Stimulated activated naive CD4-positive, alpha-beta T cell (primary cell): ENCODE measurements around the gene MDK.
A peak's percentile ranks its signal among the peaks of the same experiment; 100 is the strongest.

Experiments
- DNase-seq, 6 experiments: peaks; one replicate each; lab custom pipeline; 2025; lab: John Stamatoyannopoulos, UW

MDK gene

DNA sequence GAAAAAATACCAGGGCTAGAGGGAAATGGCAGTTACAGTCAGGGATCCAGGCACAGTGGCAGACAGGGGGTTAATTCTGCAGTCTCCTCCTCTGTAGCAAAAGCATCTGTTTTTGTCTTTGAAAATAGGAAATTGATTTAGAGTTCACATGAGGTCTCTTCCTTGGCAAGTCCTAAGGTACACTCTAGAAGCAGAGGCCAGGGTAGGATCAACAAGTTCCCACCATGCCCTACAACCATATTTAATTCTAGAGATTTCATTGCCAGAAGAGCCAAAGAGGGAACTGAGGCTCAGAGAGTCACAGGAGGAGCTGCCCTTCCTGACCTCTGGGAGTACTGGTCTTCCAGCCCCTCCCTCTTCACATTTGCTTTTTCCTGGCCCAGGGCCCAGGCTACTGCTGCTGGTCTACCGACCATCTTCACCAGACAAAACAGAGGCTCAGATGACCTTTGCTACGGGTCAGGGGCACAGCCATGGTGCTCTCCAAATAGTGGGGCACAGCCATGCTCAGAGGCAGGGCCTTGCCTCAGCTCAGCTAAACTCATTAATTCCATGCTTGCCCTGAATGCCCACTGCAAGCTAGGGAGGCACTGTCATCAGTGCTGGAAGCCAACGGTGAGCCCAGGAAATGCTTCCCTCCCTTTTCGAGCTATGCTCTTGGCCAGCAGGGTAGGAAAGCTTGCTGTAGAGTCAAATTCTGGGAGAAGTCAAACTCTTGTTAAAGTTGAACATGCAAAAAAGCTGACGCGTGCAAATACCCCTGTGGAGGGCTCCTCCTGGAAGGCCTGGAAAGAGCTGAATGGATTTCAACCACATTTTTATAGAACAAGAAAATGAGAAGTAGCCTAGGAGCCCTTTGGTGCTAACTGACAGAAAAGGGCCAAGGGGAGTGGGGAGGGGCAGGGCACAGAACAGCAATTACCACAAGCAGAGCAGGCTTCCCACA lies 21.8 kb downstream of the MDK start:
- no peak for DNase-seq

DNA sequence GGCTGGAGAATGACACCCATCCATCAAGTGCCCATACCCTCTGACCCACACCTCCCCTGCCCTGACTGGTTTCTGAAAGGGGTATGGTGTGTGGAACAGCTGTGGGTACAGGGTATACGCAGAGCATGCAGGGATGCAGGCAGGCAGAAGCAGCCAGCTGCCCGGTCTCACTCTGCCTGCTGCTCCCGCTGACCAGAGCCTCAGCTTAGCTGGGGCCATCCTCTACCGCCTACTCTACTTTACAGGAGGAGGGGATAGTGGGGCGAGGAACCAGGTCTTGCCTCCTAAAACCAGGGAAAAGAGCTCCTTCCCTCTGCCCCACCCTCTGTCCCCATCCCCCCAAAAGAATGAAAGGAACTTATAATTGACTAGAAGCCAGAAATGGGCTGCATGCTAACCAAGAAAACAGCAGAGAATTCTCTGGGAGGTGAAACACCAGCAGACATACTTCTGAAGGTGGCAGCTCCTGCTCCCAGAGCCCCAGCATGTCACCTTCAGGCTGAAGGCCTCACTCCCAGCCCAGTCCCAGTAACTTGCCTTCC lies 23.1 kb downstream of the MDK start:
- DNase-seq: no peak

DNA sequence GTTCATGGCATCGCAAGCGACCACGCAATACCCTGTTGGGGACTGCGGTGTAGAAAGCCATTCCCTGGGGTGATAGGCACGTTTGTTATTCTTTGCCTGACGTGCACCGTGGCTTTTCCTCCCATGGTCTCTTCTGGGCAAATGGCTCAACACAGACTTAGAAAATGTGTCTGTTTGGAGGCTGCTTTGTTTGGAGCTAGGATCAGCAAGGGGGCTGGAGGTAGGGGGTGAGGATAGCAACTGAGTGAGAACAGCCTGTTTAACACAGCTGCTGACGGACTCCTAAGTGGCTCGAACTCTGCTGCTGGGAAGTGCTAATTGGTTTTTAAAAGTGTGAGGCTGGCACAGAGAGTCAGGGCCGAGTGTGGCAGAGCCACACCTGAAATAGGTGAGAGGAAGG lies 26.2 kb downstream of the MDK start:
- DNase-seq: no peak

DNA sequence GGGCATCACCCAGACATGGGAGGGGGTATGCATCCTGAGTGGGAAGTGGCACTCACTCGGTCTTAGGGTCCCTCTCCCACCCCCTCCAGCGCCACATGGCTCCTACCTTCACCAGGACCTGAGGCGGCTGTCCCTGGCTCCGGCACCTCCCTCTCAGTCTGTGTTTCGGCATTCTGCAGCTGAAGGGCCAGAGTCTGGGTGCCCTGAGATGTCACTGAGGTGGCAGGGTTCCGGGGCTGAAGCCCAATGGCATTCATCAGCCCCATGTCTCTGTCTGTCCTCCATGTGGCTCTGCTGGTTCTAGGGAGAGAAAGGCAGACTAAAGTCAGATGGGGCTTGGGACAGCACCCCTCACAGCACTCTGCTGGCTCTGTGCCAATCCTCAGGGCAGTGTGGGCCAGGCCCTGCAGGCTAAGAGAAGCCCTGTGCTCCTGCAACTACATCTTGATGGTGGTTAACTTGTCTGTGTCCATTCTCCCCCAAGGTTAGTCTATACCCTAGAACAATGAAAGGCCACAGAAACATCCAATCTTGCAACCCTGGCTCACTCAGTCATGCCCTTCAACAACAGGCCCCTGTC lies 27.0 kb downstream of the MDK start:
- no peak for DNase-seq

DNA sequence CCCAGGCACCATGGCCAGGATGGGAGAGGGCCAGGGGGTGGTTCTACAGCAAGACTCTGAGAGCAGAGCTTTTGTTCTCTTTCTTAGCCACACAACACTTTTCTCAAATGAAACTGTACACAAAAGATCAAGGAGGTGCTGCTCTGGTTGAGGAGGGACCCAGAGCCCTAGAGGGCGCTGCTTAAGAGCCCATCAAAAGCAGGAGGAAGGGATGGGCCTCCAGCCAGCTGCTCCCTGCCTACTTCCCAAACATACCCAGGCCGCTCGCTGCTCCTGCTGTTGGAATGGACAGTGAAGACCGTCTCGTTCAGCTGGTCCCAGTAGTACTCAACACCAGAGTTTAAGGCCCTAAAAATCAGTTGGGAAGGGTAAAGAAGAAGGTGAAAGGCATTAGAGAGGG lies 28.6 kb downstream of the MDK start:
- no peak for DNase-seq

DNA sequence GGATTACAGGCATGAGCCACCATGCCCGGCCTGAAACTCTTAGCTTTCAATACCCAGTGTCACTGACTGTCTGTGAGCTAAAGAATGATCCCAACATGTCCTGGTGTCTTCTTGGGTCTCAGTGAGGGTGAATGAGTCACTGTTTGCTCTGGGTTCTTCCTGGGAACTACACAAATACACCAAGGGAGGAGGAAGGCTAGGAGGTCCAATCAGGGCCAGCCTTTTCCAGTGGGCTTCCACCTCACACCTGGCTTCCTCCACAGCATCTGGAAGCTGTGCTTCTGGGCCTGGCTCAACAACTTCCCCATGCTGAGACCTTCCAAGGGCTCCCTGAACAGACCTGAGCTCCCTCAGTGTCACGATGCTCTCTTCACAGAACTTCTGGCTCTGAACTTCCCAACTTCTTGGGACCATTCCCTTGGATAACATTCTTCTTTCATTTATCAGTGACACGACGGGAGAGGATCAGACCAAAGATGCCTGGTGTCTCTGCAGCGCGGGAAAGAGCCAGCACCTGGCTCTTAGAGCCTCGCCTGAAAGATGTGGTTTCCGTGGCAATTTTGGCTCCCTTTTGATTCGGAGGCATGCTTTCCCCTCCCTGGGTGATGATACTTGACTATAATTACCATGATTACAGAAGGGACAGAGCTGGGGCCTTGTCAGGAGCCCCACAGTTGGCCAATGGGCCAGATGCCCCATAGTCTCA lies 32.4 kb downstream of the MDK start:
- DNase-seq: no peak

DNA sequence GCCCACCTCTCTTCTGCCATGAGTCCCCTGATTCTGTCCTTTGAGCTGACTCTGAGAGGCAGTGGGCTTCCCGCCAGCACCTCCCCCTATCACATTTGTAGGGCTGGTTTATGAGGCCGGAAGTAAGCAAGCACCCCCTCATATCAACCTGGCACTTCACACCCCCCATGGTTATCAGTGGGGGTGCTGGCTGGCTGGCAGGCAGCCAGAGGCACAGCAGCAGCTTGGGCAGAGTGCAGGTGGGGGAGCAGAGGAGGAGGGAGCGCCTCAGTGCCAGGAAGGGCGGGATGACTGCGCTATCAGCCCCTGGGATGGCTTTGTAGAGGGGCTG lies 33.0 kb downstream of the MDK start:
- peak in 1 of 6 experiments; percentile 12 for DNase-seq

DNA sequence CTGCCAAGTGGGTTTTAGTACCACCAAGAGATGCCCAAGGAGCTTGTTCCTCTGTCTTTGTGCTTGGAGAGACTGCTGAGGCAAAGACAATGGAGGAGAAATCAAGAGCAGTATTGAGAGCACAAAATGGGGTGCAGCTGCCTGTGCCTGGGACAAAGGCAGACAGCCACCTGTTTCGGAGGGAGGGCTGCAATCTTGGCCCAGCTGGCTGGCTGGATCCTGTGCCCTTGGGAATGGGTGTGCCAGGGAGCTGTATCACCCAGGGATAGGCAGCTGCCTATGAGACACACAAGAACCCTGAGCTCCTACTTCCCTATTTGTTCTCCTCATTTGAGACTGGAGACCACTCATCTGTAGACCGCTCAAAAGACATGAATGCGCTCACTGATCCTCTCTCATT lies 33.4 kb downstream of the MDK start:
- no peak for DNase-seq

DNA sequence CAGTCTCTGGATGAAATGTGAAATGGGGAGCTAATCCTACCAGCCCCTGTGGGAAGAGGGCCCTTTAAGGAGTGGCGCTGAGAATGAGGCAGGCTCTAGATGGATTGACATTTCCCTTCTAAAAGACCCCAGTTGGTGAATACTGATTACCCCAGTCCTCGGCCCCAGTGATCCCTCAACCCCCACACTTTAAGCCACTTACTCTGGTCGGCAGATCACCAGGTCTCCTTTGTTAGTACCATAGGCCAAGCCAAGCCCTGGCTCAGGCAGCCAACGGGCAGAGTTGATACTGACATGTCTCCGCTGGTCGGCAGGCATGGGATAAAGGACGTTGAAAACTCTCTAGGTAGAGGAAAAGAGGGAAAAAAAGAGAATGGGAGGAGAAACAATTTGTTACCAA lies 36.2 kb downstream of the MDK start:
- DNase-seq: no peak

DNA sequence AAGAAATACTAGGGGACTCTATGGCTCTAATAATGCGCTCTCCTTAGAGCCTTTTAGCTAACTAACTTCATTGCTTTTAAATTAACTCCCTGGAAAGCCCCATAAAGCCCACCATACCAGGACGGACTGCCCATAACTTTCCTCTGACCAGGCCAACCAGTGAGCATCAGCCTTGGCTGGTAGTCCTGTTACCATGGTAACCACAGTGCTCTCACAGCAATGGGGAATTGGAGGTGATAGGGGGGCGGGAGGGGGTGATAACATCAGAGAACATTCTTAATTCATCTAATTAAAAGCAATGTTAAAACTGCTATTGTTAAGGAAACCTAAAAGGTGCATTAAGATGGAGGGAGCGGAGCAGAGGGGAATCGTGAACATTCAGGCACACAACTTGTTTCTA lies 37.3 kb downstream of the MDK start:
- DNase-seq: no peak

DNA sequence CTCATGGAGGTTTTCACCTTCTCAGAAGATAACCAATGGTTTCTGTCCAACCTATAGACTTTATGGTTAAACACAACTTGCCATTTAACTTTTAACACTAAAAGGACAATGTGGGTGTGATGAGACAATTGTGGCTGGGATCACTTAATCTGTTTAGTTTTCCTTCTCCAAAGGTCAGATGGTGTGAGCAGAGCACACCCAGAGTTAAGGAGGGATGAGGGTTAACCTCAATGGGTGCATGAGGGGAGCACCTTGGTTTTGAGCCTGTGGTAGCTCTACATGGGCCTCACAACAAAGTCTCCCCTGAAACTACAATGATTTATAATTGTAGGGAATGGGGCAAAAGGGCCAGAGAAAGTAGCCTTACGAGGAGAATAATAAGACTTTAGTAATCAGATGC lies 39.0 kb downstream of the MDK start:
- DNase-seq: no peak

DNA sequence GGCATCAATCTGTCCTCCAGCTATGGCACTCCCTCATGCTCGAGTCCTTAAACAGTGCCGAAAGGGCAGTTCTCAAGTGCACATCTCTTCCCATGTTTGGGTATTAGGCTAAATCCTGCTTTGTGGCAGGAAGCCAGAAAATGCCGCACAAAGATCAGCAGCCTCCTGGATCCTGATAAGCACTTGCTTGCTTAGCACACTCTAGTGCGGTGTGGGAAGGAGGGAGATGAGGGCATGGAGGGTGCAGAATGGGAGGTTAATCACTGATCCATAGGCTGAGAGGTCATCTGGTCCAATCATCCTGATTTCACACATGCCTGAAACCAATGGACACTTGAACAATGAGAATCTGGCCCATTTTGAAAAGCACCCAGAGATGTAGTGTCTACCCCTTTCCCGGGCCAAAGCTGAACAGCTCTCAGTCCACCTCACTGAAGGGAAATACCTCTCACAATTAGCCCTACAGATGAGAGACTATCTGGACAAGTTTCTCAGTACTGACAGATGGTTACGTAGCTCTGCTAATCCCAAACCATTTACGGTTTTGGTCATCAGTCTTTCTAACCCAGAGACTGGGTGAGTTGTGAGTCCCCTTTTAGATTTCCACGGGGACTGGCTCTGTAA lies 39.9 kb downstream of the MDK start:
- DNase-seq: no peak

DNA sequence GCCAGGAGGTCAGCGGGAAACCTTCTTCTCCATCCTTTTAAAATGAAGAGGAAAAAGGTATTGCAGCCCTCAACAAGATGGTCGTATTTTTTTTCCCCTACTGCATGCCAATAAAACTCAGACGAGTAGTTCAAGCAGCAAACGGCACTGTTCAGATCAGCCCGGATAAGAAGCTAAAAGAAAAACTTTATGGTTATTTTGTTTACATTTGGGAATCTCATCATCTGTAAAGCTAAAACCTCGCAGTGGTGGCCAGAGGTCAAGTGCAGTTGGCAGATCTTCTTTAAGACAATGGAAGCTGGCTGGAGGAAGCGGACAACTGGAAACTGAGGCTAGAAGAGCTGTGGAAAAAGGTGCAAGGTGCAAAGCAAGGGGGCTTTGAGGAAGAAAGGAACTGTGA lies 41.1 kb downstream of the MDK start:
- DNase-seq: no peak

DNA sequence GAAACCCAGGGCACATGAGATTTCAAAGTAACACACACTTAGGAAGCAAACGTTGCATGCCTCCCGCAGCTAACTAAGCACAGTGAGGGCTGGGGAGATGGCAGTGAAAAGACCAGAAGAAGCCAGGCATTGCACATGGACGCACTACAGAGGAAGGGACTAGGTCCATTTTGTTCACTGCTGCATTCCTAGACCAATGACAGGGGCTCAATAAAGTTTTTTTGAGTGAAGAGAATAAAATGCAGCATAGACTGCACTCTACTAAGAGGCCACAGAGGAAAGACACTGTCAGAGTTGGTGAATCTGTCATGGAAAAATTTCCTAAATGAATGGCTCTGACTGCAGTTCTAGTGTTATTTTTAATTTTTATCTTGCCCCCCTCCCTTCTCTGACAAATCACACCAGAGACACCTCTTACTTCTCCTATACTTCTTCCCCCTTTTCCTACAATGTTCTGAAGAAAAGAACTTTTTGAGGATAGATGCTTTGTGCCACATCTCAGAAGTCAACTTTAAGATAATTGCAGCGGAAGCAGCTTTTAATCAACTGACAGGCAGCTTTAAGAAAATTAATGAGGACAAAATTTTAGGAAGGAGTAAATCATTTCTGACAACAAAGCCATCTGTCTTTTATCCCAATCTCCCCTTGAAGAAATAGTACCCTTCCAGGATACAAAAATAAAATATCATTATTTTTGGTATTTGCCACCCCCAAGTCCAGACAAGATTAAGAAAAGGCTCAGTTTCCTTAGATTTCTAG lies 44.9 kb downstream of the MDK start:
- DNase-seq: no peak

DNA sequence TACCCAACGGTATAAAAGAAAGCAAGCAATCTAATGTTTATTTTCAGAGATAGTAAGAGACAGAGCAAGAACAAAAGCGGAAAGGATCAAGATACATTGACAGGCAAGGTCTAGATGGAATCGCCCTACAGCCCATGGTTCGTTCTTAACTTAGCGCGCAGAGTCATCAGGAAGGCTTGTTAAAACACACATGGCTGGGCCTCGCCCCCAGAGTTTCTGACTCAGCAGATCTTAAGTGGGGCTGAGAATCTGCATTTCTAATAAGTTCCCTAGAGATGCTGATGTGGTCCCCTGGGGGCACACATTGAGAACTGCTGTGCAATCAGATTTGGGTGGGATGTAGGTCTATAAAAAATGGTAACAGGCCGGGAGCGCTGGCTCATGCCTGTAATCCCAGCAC lies 45.9 kb downstream of the MDK start:
- DNase-seq: no peak

DNA sequence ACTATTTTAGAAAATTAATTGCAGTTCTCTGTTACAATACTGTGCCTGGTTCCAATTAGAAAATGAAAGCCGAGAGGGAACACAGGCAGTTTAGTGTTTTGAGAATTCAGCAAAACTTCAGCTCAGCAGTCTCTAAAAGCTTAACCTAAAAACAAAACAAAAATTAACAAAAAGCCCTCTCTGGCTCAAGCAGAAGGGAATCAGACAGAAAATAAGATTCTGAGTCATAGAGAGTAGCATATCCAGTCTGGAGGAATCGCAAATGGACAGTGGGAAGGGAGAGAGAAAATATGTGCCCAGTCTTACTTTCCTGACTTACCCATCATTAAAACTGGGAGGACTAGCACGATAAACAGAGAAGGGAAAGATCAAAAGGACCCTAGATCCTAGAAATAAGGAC lies 48.2 kb downstream of the MDK start:
- no peak for DNase-seq

DNA sequence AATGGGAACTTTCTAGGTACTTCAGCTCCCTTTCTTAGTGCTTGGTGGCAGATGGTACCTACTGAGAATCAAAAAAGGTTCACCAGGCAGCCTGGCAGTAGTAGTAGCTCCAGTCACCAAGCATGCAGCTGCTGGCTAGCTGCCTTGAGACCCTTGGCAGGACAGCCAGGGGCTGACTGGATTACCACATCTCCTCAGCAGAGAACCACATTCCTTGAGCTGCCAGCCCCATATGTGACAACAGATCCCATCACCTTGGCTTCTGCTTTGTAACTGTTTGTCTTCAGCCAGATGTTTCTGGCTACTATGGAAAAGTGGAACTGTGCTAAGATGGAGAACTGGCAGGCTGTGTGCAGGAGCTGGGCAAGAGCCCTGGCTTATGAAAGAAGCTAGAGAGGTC lies 49.7 kb downstream of the MDK start:
- DNase-seq: no peak
